ENCODE data around the gene COL26A1.

The COL26A1 gene

DNA sequence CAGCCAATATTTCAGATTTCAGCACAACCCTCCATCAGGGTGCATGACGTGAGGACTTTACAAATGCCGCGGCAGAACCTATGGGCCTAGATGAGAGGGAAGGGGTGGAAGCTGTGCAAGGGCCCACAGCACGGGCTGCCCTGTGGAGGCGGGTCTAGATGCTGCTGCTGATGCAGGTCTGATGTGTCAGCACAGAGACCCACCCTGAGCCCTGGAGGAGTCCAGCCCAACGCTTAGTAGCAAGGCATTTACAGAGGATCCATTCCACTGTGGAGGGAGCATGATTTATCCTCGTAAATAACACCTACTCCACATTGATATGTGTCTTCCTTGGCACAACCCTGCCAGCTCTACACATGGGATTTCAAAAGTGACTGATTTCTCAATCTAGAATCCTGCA lies 217.9 kb downstream of the COL26A1 start:
- DNase-seq = no peak

- DNase-seq = no peak
Measured at GRCh38 chr7:101581891-101582290, 219.2 kb downstream of the COL26A1 start.

- no peak for DNase-seq
Measured at GRCh38 chr7:101582971-101583370, 220.3 kb downstream of the COL26A1 start.

DNA sequence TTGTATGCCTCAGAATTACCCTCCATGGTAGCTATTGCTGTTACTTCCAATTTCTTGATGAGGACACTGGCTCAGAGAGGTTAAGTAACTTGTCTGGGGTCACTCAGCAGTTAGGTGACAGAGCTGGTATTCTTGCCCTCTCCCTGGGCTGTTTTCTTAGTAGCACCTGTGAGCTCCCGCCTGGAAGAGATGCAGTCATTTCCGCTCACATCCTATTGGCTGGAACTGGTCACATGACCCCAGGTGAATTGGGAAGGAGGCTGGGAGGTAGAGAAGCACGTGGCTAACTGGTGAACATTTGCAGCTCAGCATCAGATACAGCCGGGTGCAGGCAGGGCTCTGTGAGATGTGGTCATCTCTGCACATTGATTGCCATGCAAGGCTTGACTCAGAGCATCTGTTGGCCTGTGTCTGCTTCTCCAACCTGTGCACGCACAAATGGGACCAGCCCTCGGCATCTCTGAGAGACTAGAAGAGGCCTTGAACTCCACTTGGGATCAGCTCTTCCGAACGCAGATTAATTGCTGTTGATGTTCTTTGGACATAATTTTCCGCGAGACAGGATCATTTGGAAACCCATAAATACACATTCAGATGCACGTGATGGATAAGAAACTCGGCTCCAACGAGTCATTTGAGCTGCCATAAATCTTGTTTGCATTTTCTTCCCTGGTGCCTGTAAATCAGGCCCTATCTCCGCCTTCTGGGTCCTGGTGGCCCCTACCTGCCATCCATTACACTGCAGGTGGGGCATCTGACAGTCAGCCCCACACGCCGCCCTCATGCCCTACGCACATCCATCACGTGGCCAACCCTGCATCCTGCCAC lies 223.6 kb downstream of the COL26A1 start:
- peak; percentile 44 for DNase-seq

DNA sequence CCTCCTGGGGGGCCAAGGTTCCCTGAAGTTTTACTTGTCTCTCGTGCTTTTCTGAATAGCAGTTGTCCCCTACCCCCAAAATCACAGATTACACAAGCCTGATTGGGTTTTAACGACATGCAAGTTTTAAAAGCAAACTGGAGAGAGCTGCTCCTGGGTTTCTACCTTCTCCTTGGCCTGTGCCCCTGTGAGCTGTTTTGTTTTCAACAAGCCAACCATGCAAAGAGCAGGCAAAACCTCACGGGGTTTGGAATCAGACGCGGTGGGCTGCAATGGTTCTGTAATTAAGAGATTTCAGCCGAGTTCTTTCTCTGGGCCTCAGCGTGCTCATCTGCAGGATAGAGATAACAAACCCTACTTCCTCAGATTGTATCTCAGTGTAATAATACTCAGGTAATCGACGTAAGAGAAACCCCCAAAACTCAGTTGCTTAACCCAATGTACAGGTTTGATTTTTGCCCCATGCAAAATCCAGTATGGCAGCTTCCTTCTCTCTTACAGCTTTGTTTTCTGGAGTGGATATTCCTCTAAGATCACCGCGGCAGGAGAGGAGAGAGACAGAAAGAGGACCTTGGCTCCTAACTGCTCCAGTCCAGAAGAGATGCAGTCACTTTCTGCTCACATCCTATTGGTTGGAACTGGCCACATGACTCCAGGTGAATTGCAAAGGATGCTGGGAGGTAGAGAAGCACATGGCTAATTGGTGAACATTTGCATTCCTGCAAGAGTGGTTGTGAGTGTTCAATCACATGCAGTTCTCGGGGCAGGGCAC lies 224.4 kb downstream of the COL26A1 start:
- no peak for DNase-seq

DNA sequence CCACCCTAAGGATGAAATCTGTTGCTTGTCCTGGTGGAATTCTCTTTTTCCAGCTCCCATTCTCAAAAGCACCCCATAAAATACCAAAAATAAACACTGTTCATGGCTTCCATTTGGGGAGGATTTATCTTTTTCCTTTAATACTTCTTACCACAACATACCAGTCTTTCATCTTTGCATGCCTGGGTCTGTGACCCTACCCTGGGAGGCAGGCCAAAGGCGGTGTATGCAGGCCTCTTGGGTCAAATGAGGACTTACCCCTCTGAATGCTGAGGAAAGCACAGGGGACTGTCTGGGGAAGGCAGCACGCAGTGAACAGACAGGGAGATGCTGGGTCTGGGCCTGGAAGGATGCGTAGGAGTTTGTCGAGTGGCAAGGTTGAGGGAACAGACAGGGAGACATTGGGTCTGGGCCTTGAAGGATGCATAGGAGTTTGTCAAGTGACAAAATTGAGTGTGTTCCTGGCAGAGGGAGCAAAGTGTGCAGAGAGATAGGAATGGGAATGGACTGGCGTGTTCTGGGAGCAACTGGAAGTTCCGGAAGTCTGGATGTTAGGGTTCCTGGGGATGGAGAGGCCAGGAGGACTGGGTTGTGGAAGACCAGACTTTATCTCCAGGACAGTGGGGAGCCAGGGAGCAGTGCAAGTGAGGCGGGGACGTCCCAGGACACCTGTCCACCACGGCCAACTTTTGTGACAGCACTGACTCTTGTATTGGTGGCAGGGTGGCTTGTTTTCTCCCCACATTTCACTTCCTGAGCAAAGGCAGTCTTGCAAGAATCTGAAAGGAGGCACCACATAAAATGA lies 225.7 kb downstream of the COL26A1 start:
- DNase-seq = no peak

DNA sequence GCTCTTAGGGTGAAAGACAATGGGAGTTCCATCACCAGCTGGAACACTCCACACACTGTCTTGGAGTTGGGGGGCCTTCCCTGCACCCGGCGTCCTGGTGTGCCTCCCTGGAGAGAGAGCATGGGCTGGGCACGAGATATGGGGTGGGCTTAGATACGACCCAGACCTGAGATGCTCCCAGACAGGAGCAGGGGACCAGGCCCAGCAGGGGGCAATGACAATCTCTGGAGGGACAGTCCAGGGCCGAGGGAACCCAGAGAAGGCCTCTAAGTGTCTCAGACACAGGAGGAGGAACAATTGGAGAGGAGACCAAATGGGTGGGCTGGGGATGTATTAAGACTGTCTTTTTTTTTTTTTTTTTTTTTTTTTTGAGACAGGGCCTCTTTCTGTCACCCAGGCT lies 226.4 kb downstream of the COL26A1 start:
- no peak for DNase-seq

DNA sequence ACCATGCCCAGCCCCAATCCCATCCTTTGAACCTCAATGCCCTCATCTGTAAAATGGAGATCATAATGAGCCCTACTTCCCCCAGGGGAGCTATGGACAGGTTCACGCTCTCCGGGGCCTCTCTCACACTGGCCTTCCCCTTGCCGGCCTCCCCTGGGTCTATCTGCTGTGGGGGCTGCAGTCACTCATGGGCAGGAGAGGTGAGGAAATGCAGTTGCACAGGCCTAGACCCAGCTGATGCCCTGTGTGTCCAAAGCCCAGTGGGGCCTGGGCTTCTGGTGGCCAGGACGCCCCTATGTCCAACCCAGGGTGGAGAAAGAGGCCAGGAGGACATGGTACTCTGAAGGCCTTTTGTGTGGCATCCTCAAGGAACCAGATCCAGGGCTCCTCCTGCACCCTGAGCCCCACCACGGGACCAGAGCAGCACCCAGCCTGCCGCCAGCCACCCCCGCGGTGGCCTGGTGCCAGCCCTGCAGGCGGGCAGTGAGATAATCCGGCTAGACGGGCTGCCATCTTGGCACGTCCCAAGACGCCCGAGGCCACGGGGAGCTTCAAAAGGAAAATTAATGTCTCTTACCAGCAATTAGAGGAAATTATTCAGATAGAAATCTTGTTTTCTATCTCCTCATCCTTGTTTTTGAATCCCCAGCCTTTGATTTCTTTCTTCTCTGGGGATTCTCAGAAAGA lies 227.4 kb downstream of the COL26A1 start:
- DNase-seq = no peak

DNA sequence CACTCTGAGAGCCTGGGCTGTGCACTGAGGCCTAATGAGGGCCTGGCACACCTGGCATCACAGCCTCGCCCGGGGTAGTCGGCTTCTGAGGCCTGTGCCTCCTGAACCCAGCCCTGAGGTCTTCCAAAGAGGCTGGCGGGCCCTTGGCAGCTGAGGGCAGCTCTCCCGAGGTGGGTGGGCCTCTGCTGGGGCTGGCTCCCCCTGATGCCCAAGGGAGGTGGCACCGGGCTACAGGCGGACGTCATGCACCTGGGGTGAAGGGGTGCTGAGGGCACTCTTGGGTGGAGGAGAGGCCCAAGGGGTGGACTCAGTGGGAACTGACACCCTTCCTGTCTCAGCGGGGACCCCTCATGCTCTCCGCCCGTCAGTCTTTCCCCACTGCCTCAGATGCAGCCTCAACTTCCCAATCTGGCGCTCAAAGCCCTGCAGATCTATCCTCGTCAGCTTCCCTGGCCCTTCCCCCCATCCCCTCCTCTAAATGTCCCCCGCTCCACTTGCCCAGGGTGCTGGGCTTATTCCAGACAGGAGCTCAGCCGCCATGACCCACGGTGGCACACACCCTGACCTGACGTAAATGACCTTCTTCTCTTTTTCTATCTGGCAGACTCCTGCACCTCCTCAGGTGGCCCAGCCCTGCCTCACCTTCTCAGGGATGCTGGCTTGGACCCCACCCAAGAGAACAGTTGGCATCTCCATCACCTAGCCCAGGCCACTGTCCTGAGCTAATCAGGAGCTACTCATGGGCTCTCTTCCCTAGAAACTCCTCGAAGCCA lies 228.2 kb downstream of the COL26A1 start:
- no peak for DNase-seq

GRCh38 chr7:101591504-101591903 lies 228.8 kb downstream of the COL26A1 start:
- DNase-seq = no peak

GRCh38 chr7:101593556-101593955 lies 230.9 kb downstream of the COL26A1 start:
- DNase-seq = no peak

- DNase-seq = no peak
Measured at GRCh38 chr7:101594790-101595189, 232.1 kb downstream of the COL26A1 start.

DNA sequence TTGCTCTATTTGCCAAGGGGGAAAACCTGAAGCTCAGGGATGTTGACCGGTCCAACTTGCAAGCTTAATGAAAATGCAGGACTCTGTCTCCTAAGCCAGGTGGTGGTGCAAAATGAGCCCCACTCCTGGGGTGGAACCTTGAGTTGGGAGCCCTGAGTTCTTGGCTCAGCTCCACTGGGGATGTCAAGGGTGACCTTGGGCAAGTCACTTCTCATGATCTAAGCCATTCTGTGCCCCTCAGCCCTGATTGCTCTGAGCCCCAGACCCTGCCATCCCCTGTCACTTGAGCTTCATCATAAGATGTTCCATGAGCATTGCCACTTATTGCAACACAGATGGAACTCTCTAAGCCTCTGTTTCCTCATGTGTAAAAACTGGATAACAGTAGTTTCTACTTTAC lies 232.6 kb downstream of the COL26A1 start:
- no peak for DNase-seq

GRCh38 chr7:101595766-101596537 lies 233.3 kb downstream of the COL26A1 start:
- no peak for DNase-seq

DNA sequence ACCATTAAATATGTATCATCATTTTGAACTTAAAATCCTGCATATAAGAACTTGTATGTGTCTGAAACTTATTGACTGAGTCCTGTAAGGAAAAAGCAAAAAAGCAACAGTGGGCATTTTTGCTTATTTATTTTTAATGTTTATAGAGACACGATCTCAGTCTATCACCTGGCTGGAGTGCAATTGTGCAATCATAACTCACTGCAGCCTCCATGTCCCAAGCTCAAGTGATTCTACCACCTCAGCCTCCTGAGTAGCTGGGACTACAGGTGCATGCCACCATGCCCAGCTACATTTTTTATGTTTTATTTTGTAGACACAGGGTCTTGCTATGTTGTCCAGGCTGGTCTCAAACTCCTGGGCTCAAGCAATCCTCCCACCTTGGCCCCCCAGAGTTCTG lies 234.2 kb downstream of the COL26A1 start:
- no peak for DNase-seq

DNA sequence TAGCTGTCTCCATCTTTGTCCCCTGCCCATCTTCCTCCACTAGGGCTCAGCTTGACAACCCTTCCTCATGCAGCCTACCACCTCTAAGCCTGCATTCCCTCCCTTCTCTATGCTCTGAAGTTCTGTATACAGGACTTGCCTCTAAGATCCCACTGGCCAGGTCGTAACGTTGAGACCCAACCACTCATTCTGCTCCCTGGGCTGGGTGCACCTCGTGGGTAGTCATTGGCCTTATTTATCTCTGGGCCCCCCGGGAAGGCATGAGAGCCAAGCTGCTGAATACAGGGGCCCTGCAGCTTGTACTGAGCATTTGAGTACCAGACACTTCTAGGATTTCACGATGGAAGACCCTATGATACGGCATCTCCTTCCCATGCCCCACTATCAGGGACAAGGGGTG lies 235.3 kb downstream of the COL26A1 start:
- DNase-seq = no peak

DNA sequence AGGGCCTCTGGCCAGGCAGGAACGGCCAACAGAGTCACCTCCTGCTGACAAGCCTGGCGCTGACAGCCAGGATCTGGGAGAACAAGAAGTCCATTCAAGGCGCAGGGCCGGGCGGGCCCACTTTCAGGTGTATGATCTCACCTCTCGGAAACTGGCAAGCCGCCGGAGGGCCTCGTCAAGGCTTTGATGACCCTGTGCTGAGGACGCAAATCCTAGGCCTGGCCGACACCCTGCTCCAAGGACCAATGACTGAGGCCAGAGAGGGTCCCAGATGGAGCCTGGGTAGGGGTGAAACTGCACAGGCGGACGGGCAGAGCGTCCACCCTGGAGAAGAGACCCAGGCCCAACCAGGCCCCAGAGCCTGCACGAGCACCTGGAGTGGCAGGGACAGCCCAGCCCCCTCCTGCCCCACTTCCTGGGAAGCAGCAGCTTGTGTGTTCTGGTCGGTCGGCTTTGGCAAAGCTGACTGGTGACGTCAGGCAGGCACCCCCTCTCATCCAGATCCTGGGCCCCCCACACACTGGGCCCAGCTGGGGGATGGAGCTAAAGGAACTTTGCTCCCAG lies 235.8 kb downstream of the COL26A1 start:
- no peak for DNase-seq

GRCh38 chr7:101598986-101599771 lies 236.5 kb downstream of the COL26A1 start:
- DNase-seq = no peak

- DNase-seq = no peak
Measured at GRCh38 chr7:101599787-101600186, 237.1 kb downstream of the COL26A1 start.

DNA sequence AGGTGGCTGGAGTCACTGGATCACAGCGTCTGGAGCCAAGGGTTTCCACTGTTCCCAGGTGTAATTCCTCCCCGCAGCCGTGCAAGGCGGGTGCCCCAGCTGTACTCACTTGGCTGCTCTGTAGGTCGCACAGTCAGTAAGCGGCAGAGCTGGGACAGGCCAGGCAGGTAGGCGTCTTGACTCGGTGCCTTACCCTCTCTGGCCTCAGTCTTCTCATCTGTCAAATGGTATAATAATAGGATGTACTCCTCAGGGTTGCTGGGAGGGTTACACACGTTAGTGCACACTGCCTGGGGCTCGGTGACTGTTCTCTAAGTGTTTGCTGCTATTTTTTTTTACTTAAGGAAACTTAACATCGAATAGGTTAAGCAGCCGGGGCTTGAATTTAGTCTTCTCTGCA lies 239.4 kb downstream of the COL26A1 start:
- no peak for DNase-seq

All from NCI-H2227 treated with DMSO at 0.1 percent for 48 hours (cell line).